Sigmoid colon (tissue), 7 donors: ENCODE measurements around the gene AMOTL2. TPM values are rescaled to one million over a fixed set of nuclear protein-coding genes. Genes with fewer than 3 reads are reported as not detected.

Source experiments
- DNase-seq: peaks from one replicate; pipeline ENCODE4 v3.0.0-alpha.2; 2019
- H3K27ac ChIP-seq, 4 donors: fragments of 200-600 bp; sonication (generic); one replicate each; pipeline ENCODE4 v1.5.1; 2016 to 2019; ENCODE audit warnings: mild to moderate bottlenecking in 1 of 4
- H3K27me3 ChIP-seq, 3 donors: fragments of 200-600 bp; sonication (generic); one replicate each; pipeline ENCODE4 v1.5.1; 2019; ENCODE audit warnings: mild to moderate bottlenecking in 1 of 3
- H3K36me3 ChIP-seq, 4 donors: fragments of 200-600 bp; sonication (generic); one replicate each; pipeline ENCODE4 v1.5.1; 2016 to 2019
- H3K4me1 ChIP-seq, 4 donors: fragments of 200-600 bp; sonication (generic); one replicate each; pipeline ENCODE4 v1.5.1; 2017 to 2019
- H3K4me3 ChIP-seq, 4 donors: fragments of 200-600 bp; sonication (generic); one replicate each; pipeline ENCODE4 v1.5.1; 2017 to 2019; ENCODE audit warnings: mild to moderate bottlenecking in 2 of 4, moderate library complexity in 1 of 4
- H3K9me3 ChIP-seq, 4 donors: fragments of 200-600 bp in 3 of 4; sonication (generic) in 3 of 4; one replicate each; pipeline versions ENCODE4 v1.5.1 to v1.6.1; 2013 to 2019
- CTCF ChIP-seq, 4 experiments: fragments of 450-650 bp in 3 of 4; fragments of 200-600 bp in 1 of 4; IDR thresholded peaks; one replicate each; pipeline ENCODE4 v1.5.1; 2016 to 2019; ENCODE audit warnings: antibody characterized with exemption in 4 of 4, mild to moderate bottlenecking in 3 of 4, moderate library complexity in 2 of 4
- EP300 ChIP-seq, 4 donors: sonication (generic); formaldehyde crosslinking; IDR thresholded peaks; one replicate each; pipeline ENCODE4 v1.6.1; 2017; ENCODE audit warnings: antibody characterized with exemption in 4 of 4
- POLR2A ChIP-seq, 2 donors: fragments of 450-650 bp; IDR thresholded peaks; one replicate each; pipeline ENCODE4 v1.6.1; 2016; ENCODE audit warnings: antibody characterized with exemption in 2 of 2, mild to moderate bottlenecking in 2 of 2, moderate library complexity in 2 of 2
- POLR2AphosphoS5 ChIP-seq, 4 donors: sonication (generic); formaldehyde crosslinking; IDR thresholded peaks; one replicate each; pipeline ENCODE4 v1.6.1; 2017; ENCODE audit warnings: antibody characterized with exemption in 4 of 4
- WGBS, 2 donors: extraction: QIAGEN DNeasy Blood & Tissue Kit; methylation state at CpG; one replicate each; pipeline ENCODE4 v1.1.7; 2013; 5-methylcytosine and 5-hydroxymethylcytosine counted together
- intact Hi-C: fragments of 100-400 bp; cut with DNase I; formaldehyde crosslinking; loops from one replicate; pipeline ENCODE4 v1.15.1; 2023
- polyA plus RNA-seq, 3 donors: library from polyadenylated mRNA; stranded (reverse); fragments of 200-250 nt; gene quantifications; one replicate each; pipeline ENCODE4 v1.2.3, GENCODE V29; 2013
- total RNA-seq, 4 donors: library from RNA; depleted of rRNA; stranded (reverse); fragments of >200 nt; gene quantifications; one replicate each; pipeline ENCODE4 v1.1.0, GENCODE V29; 2016
- donor health status: healthy with polysubstance abuse.
- donor health status: Bipolar disorder and iron deficiency.
- donor health status: healthy.

AMOTL2 gene
- total and polyA plus RNA-seq, 7 donors = 1.6 to 112 (median 43.5) TPM

- peak overlapping the region; percentile 98 to 100 (median 100) for H3K27ac ChIP-seq
- H3K9me3 ChIP-seq = no peaks in the 10 kb centered on the region
- intact Hi-C loops = loop anchor here (5.0 to 10.0 kb wide), 2 partner anchors 790 to 1703 kb away; partner anchors contain the start of genes CDV3 and UBA5
- no peak overlapping the region for H3K4me3 ChIP-seq
- TF ChIP-seq CTCF (IDR thresholded peaks at IDR 0.05) = no peak
- no peak for TF ChIP-seq POLR2AphosphoS5 (IDR thresholded peaks at IDR 0.05)
- TF ChIP-seq POLR2A (IDR thresholded peaks at IDR 0.05) = no peak
- TF ChIP-seq EP300 (IDR thresholded peaks at IDR 0.05) = no peak
- peaks cover 11 to 88% (median 60%) of the 10 kb centered on the region in 4 donors for H3K36me3 ChIP-seq
- 53 to 76% methylated on average over 8 of the region's 8 CpGs for WGBS, 2 donors
- H3K27me3 ChIP-seq = no peaks in the 10 kb centered on the region
- peak; percentile 58 for DNase-seq
- H3K4me1 ChIP-seq = peaks cover 0 to 100% (median 98%) of the 10 kb centered on the region in 4 donors
Measured at GRCh38 chr3:134364936-134365765, 9.1 kb downstream of the AMOTL2 start.

GRCh38 chr3:134364061-134364935 lies 9.9 kb downstream of the AMOTL2 start:
- H3K4me3 ChIP-seq = peak overlapping the region; percentile 10 to 37 (median 26)
- intact Hi-C loops = loop anchor here (5.0 to 10.0 kb wide), 2 partner anchors 789 to 1702 kb away; partner anchors contain the start of genes CDV3 and UBA5
- peaks cover 11 to 88% (median 65%) of the 10 kb centered on the region in 4 donors for H3K36me3 ChIP-seq

GRCh38 chr3:134363381-134363755 lies 10.9 kb downstream of the AMOTL2 start:
- H3K36me3 ChIP-seq = peaks cover 17 to 88% (median 70%) of the 10 kb centered on the region in 4 donors
- TF ChIP-seq POLR2A (IDR thresholded peaks at IDR 0.05) (no peak), POLR2AphosphoS5 (IDR thresholded peaks at IDR 0.05) (no peak), EP300 (IDR thresholded peaks at IDR 0.05) (no peak), CTCF (IDR thresholded peaks at IDR 0.05) (no peak)
- DNase-seq = peak; percentile 57
- no peaks in the 10 kb centered on the region for H3K9me3 ChIP-seq
- H3K4me1 ChIP-seq = peaks cover 0 to 100% (median 98%) of the 10 kb centered on the region in 4 donors
- H3K27me3 ChIP-seq = no peaks in the 10 kb centered on the region
- WGBS, 2 donors = 85 to 87% methylated on average over 3 of the region's 3 CpGs
- peak overlapping the region in 2 of 4 donors; percentile 31 to 37 for H3K4me3 ChIP-seq
- peak overlapping the region; percentile 98 to 100 (median 100) for H3K27ac ChIP-seq
- intact Hi-C loops = loop anchor here (5.0 to 10.0 kb wide), 2 partner anchors 789 to 1701 kb away; partner anchors contain the start of genes CDV3 and UBA5

More at GRCh38 chr3:134364061-134364935, 9.9 kb downstream of the AMOTL2 start:
- WGBS, 2 donors = 1% methylated on average over 37 of the region's 37 CpGs
- peak overlapping the region; percentile 98 to 100 (median 100) for H3K27ac ChIP-seq
- H3K27me3 ChIP-seq = no peaks in the 10 kb centered on the region
- peak; percentile 98 for DNase-seq
- TF ChIP-seq POLR2A (IDR thresholded peaks at IDR 0.05) (no peak), EP300 (IDR thresholded peaks at IDR 0.05) (peak in 2 of 4 donors; percentile 39 to 78), POLR2AphosphoS5 (IDR thresholded peaks at IDR 0.05) (peak; percentile 48 to 83 (median 77))
- no peaks in the 10 kb centered on the region for H3K9me3 ChIP-seq
- peaks cover 0 to 100% (median 98%) of the 10 kb centered on the region in 4 donors for H3K4me1 ChIP-seq

- TF ChIP-seq EP300 (IDR thresholded peaks at IDR 0.05) = no peak
- TF ChIP-seq POLR2AphosphoS5 (IDR thresholded peaks at IDR 0.05) = peak in 1 of 4 donors; percentile 6
- Histone ChIP-seq H3K4me3 (no peak overlapping the region), H3K36me3 (peaks cover 18 to 88% (median 71%) of the 10 kb centered on the region in 4 donors), H3K27me3 (no peaks in the 10 kb centered on the region), H3K9me3 (no peaks in the 10 kb centered on the region), H3K4me1 (peaks cover 0 to 100% (median 98%) of the 10 kb centered on the region in 4 donors), H3K27ac (peak overlapping the region; percentile 98 to 100 (median 100))
- intact Hi-C loops = loop anchor here (5.0 to 10.0 kb wide), 2 partner anchors 788 to 1701 kb away; partner anchors contain the start of genes CDV3 and UBA5
- WGBS, 2 donors = 92 to 95% methylated on average over 6 of the region's 6 CpGs
- DNase-seq = peak; percentile 60
Measured at GRCh38 chr3:134362670-134363380, 11.4 kb downstream of the AMOTL2 start.

- no peak for DNase-seq
- intact Hi-C loops = loop anchor here (5.0 to 10.0 kb wide), 2 partner anchors 787 to 1700 kb away; partner anchors contain the start of genes CDV3 and UBA5
Measured at GRCh38 chr3:134362221-134362620, 12.0 kb downstream of the AMOTL2 start.

More at GRCh38 chr3:134362221-134362620, 12.0 kb downstream of the AMOTL2 start:
- peak overlapping the region; percentile 98 to 100 (median 100) for H3K27ac ChIP-seq
- H3K4me3 ChIP-seq = no peak overlapping the region
- H3K36me3 ChIP-seq = peaks cover 18 to 88% (median 67%) of the 10 kb centered on the region in 4 donors
- no peaks in the 10 kb centered on the region for H3K9me3 ChIP-seq
- H3K4me1 ChIP-seq = peaks cover 0 to 100% (median 98%) of the 10 kb centered on the region in 4 donors
- H3K27me3 ChIP-seq = no peaks in the 10 kb centered on the region
- no peak for TF ChIP-seq EP300 (IDR thresholded peaks at IDR 0.05)
- TF ChIP-seq CTCF (IDR thresholded peaks at IDR 0.05) = no peak
- no peak for TF ChIP-seq POLR2AphosphoS5 (IDR thresholded peaks at IDR 0.05)
- TF ChIP-seq POLR2A (IDR thresholded peaks at IDR 0.05) = no peak
- 93 to 96% methylated on average over 6 of the region's 6 CpGs for WGBS, 2 donors
